ENCODE measurements around the gene CEP85L.

- no peak for TF ChIP-seq EZH2 (IDR thresholded peaks at IDR 0.05; ENCODE audit: low read length, missing control alignments)
- no peak for TF ChIP-seq CTCF (conservative IDR thresholded peaks at IDR 0.05 in 1 of 2, IDR thresholded peaks at IDR 0.05 in 1 of 2; ENCODE audit: low read depth in 1 of 2, low read length in 2 of 2)
Measured at GRCh38 chr6:118638288-118638687, 13.1 kb downstream of the CEP85L start.

All from fibroblast of lung (primary cell).